Measurements from ENCODE around the gene PAM16. TPM values are rescaled to one million over a fixed set of nuclear protein-coding genes. Genes with fewer than 3 reads are reported as not detected.

The PAM16 gene
- total and polyA plus RNA-seq, 9 of the 15 experiments (the other 6 are each of a cell fraction or from before 2014, with no cell fraction given): 38.7 to 273 (median 79.3) TPM

- Histone ChIP-seq H3K4me2 (ENCODE audit: insufficient read depth, low read length) (no peak overlapping the region), H3K4me3 (no peak overlapping the region), H3K9me1 (ENCODE audit: control insufficient read depth, insufficient read depth, low read length) (no peaks in the 10 kb centered on the region), H3K27me3 (ENCODE audit: control insufficient read depth in 2 of 2, insufficient read depth in 2 of 2, low read length in 2 of 2) (no peaks in the 10 kb centered on the region), H3K4me1 (replicated peaks in 1 of 2; ENCODE audit: control insufficient read depth in 2 of 2, insufficient read depth in 2 of 2, low read length in 2 of 2) (peaks cover 4 to 70% of the 10 kb centered on the region in 2 experiments), H2AFZ (ENCODE audit: low read depth, low read length) (no peak overlapping the region), H3K9me3 (replicated peaks; ENCODE audit: control insufficient read depth, insufficient read depth, low read depth, low read length) (no peaks in the 10 kb centered on the region), H3K36me3 (ENCODE audit: control insufficient read depth, insufficient read depth, low read length) (no peaks in the 10 kb centered on the region), H3K79me2 (ENCODE audit: control insufficient read depth, insufficient read depth, low read length) (peaks cover 9% of the 10 kb centered on the region; the same call in 2 of the 3 replicates), H3K9ac (ENCODE audit: insufficient read depth in 1 of 2, low read depth in 2 of 2, low read length in 2 of 2) (no peak overlapping the region; a peak in 1 of 4 replicates), H4K20me1 (replicated peaks; ENCODE audit: control insufficient read depth, insufficient read depth, low read length) (0 out of 2 replicates have a peak, but pooled peaks cover 14% of the 10 kb centered on the region), H3K27ac (ENCODE audit: extremely low read depth, low read depth, low read length) (no peak overlapping the region)
- WGBS (ENCODE audit: insufficient coverage, low coverage, missing lambda C conversion rate): 75% methylated on average over 5 of the region's 57 CpGs
- POLR2A ChIA-PET: interaction anchor here (0.9 to 1.1 kb wide), 4 partner anchors 10 to 127 kb away, joined by 3 to 5 read pairs (median 4); no protein-coding TSS in a partner anchor
- no TSS peak for BruUV-seq (replicated peaks)
- no peak for ATAC-seq
- DNase-seq (ENCODE audit: extremely low read depth in 1 of 4, low spot score in 3 of 4): no peak
- TF ChIP-seq POLR2G (IDR thresholded peaks at IDR 0.05; ENCODE audit: low read depth, low read length): peak; percentile 26; the same call in 1 of the 2 replicates
- no peak for TF ChIP-seq SNAPC5 (CRISPR knock-in tag; IDR thresholded peaks at IDR 0.05)
- no peak for TF ChIP-seq ZNF785 (CRISPR knock-in tag; IDR thresholded peaks at IDR 0.05)
- TF ChIP-seq ZBTB7A (IDR thresholded peaks at IDR 0.05; ENCODE audit: borderline replicate concordance, control insufficient read depth, low read depth, low read length): 0 out of 2 replicates have a peak, but pooled peaks have one; percentile 14
- CTCF ChIA-PET (ENCODE audit: low intra/inter-chr PET ratio): interaction anchor here (0.6 kb wide), 1 partner anchor 128 kb away, joined by 3 read pairs; no protein-coding TSS in a partner anchor
- FAIRE-seq: no peak
- in situ Hi-C loops (cut with MboI): loop anchor here (10.0 kb wide), 2 partner anchors 123 to 343 kb away; no protein-coding TSS in a partner anchor
- intact Hi-C loops (cut with micrococcal nuclease): no loop called here
Observed at GRCh38 chr16:4327386-4328045, 23.6 kb downstream of the PAM16 start.

Data from K562 (cell line).